MM.1S (cell line): ENCODE data around the gene CACNA1H.

ENCODE experiments used
- EZH2 ChIP-seq: fragments of 300-600 bp; sonication (generic); optimal IDR thresholded peaks from 2 replicates; pipeline ENCODE3; 2017; ENCODE audit warnings: low read depth, mild to moderate bottlenecking, antibody characterized with exemption, low read length, mixed read lengths
- TF ChIP-seq, protein P1 (sequence below): fragments of 300-600 bp; sonication (generic); IDR thresholded peaks from 2 replicates; pipeline ENCODE4 v1.5.1; 2016; ENCODE audit warnings: antibody characterized with exemption, low read length, mixed read lengths

DNA sequence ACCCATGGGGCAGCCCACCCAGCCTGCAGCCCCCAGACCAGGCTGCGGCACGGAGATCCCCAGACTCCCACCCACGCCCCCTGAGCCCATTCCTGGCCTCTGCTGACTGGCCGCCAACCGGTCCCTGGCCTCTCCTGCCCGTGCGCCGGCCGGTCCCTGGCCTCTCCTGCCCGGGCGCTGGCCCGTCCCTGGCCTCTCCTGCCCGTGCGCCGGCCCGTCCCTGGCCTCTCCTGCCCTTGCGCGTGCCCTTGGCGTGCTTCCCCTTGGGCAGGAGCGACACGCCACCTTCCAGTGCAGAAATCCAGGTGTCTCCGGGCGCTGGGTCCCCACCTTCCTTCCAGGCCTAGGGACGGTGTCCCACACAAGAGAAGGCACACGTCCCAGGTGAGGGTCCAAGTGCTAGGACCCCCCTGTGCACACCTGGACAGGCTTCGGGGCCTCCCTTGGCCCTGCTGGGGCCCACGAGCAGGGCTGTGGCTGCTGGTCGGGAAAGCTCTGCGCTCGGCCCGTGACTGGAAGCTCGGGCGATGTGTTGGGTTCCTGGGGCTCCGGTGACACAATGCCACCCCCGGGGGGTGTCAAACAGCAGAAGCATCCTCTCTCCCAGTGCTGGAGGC, 21.4 kb upstream of the CACNA1H start:
- TF ChIP-seq EZH2: no peak
- TF ChIP-seq, protein P1, sequence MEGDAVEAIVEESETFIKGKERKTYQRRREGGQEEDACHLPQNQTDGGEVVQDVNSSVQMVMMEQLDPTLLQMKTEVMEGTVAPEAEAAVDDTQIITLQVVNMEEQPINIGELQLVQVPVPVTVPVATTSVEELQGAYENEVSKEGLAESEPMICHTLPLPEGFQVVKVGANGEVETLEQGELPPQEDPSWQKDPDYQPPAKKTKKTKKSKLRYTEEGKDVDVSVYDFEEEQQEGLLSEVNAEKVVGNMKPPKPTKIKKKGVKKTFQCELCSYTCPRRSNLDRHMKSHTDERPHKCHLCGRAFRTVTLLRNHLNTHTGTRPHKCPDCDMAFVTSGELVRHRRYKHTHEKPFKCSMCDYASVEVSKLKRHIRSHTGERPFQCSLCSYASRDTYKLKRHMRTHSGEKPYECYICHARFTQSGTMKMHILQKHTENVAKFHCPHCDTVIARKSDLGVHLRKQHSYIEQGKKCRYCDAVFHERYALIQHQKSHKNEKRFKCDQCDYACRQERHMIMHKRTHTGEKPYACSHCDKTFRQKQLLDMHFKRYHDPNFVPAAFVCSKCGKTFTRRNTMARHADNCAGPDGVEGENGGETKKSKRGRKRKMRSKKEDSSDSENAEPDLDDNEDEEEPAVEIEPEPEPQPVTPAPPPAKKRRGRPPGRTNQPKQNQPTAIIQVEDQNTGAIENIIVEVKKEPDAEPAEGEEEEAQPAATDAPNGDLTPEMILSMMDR: no peak
